Measurements from ENCODE around the gene COG8. TPM values are rescaled to one million over a fixed set of nuclear protein-coding genes. Genes with fewer than 3 reads are reported as not detected.

The COG8 gene
- total and polyA plus RNA-seq, 2 donors from 2014 or later, result 33.8 to 49.5 TPM

- peaks cover 0 to 7% (median 2%) of the 10 kb centered on the region in 3 donors for H3K4me1 ChIP-seq (ENCODE audit: control insufficient read depth in 2 of 3, insufficient read depth in 2 of 3, low read depth in 1 of 3, low read length in 3 of 3)
- FAIRE-seq (no peak), DNase-seq (no peak)
- no peak overlapping the region for H3K9ac ChIP-seq (ENCODE audit: low read length in 3 of 3)
- intact Hi-C loops (cut with DNase I), result no loop called here
- H3K9me3 ChIP-seq (ENCODE audit: control insufficient read depth in 2 of 3, insufficient read depth in 1 of 3, low read length in 3 of 3), result no peaks in the 10 kb centered on the region
- H3K36me3 ChIP-seq (ENCODE audit: control insufficient read depth in 2 of 3, insufficient read depth in 3 of 3, low read length in 3 of 3), result peaks cover 4 to 41% (median 33%) of the 10 kb centered on the region in 3 donors
- H3K27me3 ChIP-seq (ENCODE audit: control insufficient read depth, insufficient read depth, low read length), result no peaks in the 10 kb centered on the region
- H3K4me3 ChIP-seq (ENCODE audit: low read length in 3 of 3), result no peak overlapping the region
- no peak overlapping the region for H3K27ac ChIP-seq (ENCODE audit: low read depth in 2 of 2, low read length in 2 of 2)
- TF ChIP-seq CTCF (IDR thresholded peaks at IDR 0.05; ENCODE audit: borderline replicate concordance, extremely low read depth, insufficient read depth), result no peak
These were observed 23.7 kb downstream of the COG8 start for GRCh38 chr16:69315486-69316311.

- no peaks in the 10 kb centered on the region for H3K27me3 ChIP-seq (ENCODE audit: control insufficient read depth, insufficient read depth, low read length)
- no peaks in the 10 kb centered on the region for H3K9me3 ChIP-seq (ENCODE audit: control insufficient read depth in 2 of 3, insufficient read depth in 1 of 3, low read length in 3 of 3)
- no peak overlapping the region for H3K4me3 ChIP-seq (ENCODE audit: low read length in 3 of 3)
- H3K36me3 ChIP-seq (ENCODE audit: control insufficient read depth in 2 of 3, insufficient read depth in 3 of 3, low read length in 3 of 3), result peaks cover 4 to 29% (median 24%) of the 10 kb centered on the region in 3 donors
- FAIRE-seq, result no peak
- intact Hi-C loops (cut with DNase I), result no loop called here
- H3K9ac ChIP-seq (ENCODE audit: low read length in 3 of 3), result no peak overlapping the region
- peaks cover 0 to 11% (median 2%) of the 10 kb centered on the region in 3 donors for H3K4me1 ChIP-seq (ENCODE audit: control insufficient read depth in 2 of 3, insufficient read depth in 2 of 3, low read depth in 1 of 3, low read length in 3 of 3)
- no peak for TF ChIP-seq CTCF (IDR thresholded peaks at IDR 0.05; ENCODE audit: borderline replicate concordance, extremely low read depth, insufficient read depth)
- DNase-seq, result no peak
- no peak overlapping the region for H3K27ac ChIP-seq (ENCODE audit: low read depth in 2 of 2, low read length in 2 of 2)
These were observed 24.8 kb downstream of the COG8 start for GRCh38 chr16:69314534-69314933.

GRCh38 chr16:69313469-69313868 is 25.9 kb downstream of the COG8 start:
- peaks cover 0 to 11% (median 2%) of the 10 kb centered on the region in 3 donors for H3K4me1 ChIP-seq (ENCODE audit: control insufficient read depth in 2 of 3, insufficient read depth in 2 of 3, low read depth in 1 of 3, low read length in 3 of 3)
- intact Hi-C loops (cut with DNase I), result no loop called here

More at GRCh38 chr16:69313469-69313868, 25.9 kb downstream of the COG8 start:
- Histone ChIP-seq H3K36me3 (ENCODE audit: control insufficient read depth in 2 of 3, insufficient read depth in 3 of 3, low read length in 3 of 3) (peaks cover 0 to 19% (median 16%) of the 10 kb centered on the region in 3 donors), H3K9me3 (ENCODE audit: control insufficient read depth in 2 of 3, insufficient read depth in 1 of 3, low read length in 3 of 3) (no peaks in the 10 kb centered on the region), H3K4me3 (ENCODE audit: low read length in 3 of 3) (no peak overlapping the region), H3K27ac (ENCODE audit: low read depth in 2 of 2, low read length in 2 of 2) (no peak overlapping the region), H3K9ac (ENCODE audit: low read length in 3 of 3) (no peak overlapping the region), H3K27me3 (ENCODE audit: control insufficient read depth, insufficient read depth, low read length) (no peaks in the 10 kb centered on the region)
- no peak for TF ChIP-seq CTCF (IDR thresholded peaks at IDR 0.05; ENCODE audit: borderline replicate concordance, extremely low read depth, insufficient read depth)
- DNase-seq, result no peak
- FAIRE-seq, result no peak
